GM19438 (cell line): Measurements from ENCODE around the gene HDAC10.
A peak's percentile ranks its signal among the peaks of the same experiment; 100 is the strongest.

Experiments
- ATAC-seq: cut with Tn5 transposase; IDR thresholded peaks from one replicate; pipeline ENCODE4 v1.9.1; 2021; ENCODE audit warnings: low read depth; ENCODE audit not compliant: unreplicated experiment

Gene HDAC10

DNA sequence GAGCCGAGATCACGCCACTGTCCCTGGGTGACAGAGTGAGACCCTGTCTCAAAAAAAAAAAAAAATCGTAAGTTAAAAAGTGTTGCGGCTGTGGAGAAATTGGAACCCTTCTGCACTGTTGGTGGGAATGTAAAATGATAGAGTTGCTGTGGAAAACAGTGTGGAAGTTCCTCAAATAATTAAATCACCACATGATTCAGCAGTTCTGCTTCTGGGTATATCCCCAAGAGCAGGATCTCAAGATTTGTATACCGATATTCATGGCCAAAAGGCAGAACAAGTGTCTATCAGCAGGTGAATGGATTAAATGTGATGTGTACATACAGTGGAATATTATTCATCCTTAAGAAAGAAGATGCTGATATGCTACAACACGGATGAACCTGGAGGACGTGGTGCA, 46.5 kb downstream of the HDAC10 start:
- ATAC-seq = no peak

DNA sequence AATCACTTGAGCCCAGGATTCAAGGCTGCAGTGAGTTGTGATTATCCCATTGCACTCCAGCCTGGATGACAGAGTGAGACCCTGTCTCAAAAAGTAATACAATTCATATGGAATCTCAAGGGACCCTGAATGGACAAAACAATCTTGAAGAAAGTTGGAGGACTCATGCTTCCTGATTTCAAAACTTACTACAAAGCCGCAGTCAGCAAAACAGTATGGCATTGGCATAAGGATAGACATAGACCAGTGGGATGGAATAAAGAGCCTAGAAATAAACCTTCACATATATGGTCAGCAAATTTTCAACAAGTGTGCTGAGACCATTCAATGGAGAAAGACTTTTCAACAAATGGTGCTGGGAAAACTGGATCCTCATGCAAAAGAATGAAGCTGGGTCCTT, 47.8 kb downstream of the HDAC10 start:
- no peak for ATAC-seq

DNA sequence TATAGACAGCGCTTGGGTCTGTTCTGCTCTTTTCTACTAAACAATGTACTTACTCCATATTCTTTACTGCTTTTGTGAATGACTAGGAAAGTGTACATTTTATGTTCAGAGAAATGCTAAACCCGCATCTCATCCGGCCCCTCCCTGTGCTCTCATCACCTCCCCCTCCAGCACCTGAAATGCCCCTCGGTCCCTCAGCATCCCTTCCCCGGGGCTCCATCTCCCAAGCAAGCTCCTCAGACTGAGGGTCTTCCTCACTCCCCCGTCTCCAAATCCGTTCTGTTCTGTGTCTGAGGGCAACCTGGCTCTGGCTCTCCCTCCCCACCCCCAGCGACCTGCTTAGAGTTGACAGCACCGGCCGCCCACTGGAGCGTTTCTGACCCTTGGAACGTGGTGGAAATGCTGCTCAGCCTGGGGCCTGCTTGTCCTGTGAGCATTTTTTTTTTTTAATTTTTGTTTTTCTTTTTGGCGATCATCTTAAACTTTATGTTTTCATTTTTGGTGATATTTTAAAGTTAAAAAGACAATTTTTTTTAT, 48.9 kb downstream of the HDAC10 start:
- no peak for ATAC-seq

DNA sequence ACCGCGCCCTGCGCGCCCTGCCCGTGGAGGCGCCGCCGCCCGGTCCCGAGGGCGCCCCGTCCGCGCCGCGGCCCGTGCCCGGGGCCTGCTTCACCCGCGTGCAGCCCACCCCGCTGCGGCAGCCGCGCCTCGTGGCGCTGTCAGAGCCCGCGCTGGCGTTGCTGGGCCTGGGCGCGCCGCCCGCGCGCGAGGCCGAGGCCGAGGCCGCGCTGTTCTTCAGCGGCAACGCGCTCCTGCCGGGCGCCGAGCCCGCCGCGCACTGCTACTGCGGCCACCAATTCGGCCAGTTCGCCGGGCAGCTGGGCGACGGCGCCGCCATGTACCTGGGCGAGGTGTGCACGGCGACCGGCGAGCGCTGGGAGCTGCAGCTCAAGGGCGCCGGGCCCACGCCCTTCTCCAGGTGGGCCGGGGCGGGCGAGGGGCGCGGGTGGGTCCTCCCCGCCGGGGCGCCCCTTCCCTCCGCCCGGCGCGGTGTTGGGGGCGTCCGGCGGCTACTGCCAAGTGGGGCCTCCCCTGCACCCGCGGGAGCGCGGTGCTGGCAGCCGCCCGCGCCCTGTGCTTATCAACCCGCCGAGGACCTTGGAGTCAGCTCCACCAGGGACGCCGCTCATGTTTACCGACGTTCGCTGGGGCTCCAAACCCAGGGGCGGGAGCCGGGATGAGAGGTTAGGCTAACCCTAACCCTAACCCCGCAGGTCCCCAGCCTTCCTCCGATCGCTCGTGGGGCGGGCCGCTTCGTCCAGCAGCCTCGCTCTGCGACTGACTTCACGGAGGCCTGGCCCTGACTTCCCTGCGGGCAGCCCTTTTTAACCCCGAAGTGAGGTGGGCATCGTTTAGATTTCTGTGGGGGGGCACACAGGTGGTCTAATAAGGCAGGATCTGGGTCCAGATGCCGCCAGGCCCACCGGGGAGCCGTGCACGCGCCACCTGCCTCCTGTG, 49.6 kb downstream of the HDAC10 start:
- peak; percentile 12 for ATAC-seq

DNA sequence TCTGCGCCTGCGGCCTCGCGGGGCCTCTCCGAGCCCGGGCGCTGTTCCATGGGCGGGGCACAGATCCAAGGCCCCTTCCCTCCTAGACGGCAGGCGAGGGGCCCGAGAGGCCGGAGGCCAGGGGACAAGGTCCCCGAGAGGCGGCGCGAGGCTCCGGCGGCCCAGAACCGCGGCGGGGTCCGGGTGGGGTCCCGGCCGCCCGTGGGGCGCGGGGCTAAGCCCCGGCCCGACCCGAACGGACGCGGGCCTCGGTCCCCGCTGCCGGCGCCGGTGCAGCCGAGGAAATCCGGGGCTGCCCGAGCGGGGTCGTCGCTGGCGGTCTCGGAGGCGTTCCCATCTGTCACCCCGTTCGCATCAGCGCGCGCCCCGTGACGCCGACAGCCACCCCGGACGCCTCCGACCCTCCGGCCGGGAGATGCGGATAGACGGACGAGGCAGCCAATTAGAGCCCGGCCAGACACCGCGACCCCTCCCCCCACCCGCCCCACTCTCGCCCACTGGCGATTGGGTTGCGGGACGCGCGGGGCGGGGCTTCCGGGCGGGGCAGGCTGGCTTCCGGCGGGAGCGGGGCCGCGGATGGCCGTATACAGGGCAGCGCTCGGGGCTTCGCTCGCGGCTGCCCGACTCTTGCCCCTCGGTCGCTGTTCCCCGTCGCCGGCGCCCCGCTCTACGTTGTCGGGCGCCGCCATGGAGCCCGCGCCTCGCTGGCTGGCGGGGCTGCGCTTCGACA, 50.4 kb downstream of the HDAC10 start, which contains the start of gene SELENOO:
Gene SELENOO (plus strand): TSS at position 551 of the 730 bp plus-strand sequence. CDS start 26 bp downstream, at position 577.
- peak; percentile 64 for ATAC-seq

DNA sequence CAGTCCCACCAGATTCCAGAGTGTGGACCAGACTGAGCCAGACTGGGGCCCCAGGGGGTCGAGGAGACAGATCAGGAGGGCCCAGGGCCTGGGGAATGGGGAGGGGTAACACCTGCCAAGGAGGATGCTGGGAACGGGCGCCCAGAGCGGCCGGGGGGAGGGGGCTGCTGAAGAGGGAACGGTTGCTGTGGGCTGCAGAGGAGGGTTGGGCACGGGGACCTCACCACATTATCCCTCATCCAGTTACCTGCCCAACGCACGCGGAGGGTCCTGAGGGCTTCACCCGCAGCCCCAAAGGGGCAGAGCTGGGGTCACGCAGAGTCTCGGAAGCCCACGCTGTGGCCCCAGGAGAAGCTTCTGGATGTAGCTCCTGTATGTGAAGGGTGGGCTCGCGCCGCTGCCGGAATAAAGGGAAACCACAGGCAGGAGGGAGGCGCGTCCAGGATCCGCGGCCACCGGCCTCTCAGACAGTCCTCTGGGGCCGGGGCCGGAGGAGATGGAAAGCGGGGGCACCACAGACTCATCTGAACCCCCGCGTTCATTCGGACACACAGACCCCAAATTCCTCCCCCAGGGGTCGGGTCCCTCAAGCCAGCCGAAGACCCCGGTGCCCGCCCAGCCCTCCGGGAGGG, 51.1 kb downstream of the HDAC10 start:
- ATAC-seq = no peak

DNA sequence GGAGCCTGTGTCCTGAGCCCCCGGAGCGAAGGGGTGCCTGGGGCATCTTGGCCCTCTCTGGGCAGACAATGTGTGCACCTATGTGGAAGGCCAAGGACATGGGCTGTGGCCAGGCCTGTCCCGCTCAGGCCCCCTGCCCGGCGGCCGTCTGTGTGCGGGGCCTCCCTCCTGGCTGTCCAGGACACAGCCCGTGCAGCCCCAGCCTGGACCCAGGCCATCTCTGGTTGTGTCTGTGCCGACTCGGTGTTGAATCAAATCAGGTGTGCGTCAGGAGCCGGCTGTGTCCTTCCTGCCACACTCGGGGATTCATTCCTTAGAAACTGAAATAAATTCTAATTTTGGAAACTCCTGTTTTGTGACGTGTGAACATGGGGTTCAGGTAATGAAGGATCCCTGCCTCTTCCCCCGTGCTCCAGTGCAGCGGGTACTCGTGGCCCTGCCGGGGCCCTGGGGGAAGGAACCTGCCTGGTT, 51.8 kb downstream of the HDAC10 start:
- no peak for ATAC-seq

DNA sequence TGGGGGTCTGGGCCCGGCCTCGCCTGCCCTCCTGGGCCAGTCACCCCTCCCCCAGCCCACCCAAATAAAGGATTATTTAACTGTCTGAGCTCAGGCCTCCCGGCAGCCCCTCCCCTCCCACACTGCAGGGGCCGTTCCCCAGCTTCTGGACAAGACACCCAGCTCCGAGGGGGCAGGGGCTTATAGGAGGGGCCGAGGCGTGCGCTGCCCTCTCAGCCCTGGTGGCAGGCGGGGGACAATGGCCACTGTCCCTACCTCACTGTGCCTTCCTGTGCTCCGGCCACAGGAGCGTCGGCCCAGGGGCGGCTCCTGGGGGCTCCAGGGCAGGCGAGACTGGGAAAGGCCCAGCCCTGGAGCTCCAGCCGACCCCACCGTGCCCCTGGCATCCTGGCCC, 52.4 kb downstream of the HDAC10 start:
- ATAC-seq = no peak

DNA sequence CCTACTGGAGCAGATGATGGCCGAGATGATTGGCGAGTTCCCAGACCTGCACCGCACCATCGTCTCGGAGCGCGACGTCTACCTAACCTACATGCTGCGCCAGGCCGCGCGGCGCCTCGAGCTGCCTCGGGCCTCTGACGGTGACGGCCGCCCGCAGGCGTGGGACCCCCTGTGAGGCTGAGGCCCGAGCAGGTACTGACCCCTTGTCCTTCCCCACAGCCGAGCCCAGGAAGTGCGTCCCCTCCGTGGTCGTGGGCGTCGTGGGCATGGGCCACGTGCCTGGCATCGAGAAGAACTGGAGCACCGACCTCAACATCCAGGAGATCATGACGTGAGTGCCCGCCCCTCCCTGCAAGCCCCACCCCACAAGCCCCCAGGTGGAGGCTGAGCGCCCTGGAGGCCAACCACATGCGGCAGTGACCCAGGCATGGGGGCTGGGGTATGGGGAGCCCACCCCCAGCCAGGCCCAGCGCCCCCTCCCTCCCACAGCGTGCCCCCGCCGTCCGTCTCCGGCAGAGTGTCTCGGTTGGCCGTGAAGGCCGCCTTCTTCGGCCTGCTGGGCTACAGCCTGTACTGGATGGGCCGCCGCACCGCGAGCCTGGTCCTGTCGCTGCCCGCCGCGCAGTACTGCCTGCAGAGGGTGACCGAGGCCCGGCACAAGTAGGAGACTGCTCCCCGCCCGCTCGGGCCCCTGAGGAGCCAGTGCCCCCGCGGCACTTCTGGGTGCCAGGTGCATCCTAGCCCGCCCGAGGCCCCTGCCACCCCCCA, 53.0 kb downstream of the HDAC10 start:
- no peak for ATAC-seq

DNA sequence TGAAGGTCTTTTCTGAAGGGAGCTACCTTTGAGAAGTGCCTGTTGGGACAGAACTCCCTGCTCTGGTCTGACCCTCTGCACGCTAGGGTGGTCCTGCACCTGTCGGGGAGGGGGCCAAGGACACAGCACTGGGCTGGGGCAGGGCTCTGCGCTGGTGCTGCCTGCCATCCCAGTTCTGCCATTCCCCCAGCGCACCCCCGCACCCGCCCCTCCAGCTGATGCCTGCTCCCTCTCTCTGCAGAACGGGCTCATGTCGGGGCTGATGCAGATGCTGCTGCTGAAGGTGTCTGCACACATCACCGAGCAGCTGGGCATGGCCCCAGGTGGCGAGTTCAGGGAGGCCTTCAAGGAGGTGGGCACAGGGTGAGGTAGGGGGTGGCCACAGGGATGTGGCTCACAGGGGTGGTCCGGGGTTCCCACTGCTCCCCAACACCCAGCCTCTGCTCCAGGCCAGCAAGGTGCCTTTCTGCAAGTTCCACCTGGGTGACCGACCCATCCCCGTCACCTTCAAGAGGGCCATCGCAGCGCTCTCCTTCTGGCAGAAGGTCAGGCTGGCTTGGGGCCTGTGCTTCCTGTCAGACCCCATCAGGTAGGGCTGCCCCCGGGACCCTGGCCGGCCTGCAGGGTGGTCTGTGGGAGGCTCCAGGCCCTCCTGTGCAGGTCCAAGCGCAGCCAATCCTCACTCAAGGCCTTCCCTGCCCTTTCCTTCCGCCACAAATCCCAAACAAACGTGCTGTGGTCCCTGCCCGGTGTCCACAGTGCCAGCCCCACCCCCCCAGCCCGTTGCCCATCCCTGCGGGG, 53.9 kb downstream of the HDAC10 start:
- no peak for ATAC-seq

DNA sequence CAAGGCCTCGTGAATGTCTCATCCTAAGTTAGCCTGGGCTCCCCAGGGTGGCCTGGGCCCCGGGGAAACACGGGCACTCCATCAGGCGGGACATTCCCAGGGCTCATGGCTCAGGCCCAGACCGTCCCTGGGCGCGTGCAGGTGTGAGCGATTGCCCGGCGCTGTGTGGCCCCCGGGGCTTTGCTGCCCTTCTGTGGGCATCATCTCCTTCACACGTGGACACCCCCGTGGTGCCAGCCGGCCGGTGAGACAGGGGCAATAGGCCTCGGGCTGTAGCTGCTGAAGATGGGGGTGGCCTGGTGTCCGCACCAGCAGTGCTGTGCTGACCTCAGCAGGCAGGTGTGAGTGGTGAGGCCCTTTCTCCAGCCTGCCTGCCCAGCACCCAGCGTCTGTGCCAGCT, 54.8 kb downstream of the HDAC10 start:
- no peak for ATAC-seq
